CD4-positive, alpha-beta T cell treated with Interleukin-12 subunit alpha and Interleukin-12 subunit beta, for 1 hour (primary cell): ENCODE data around the gene CTF1.
"Not testable (repeated sequence)": the region's sequence is repeated elsewhere in the genome, so short reads cannot be mapped to it uniquely, and the experiment has no call there.

Experiments used
- DNase-seq: peaks from one replicate; pipeline ENCODE4 v3.0.0-alpha.2; 2020

The CTF1 gene

GRCh38 chr16:30888856-30889499 lies 7.4 kb upstream of the CTF1 start:
- DNase-seq = no peak

- DNase-seq = no peak
Measured at GRCh38 chr16:30889721-30890120, 6.7 kb upstream of the CTF1 start.

- not testable (repeated sequence) for DNase-seq
Measured at GRCh38 chr16:30891043-30891823, 5.2 kb upstream of the CTF1 start.

- DNase-seq = no peak
Measured at GRCh38 chr16:30892670-30893416, 3.6 kb upstream of the CTF1 start.

GRCh38 chr16:30893417-30893743 lies 3.0 kb upstream of the CTF1 start:
- no peak for DNase-seq

GRCh38 chr16:30893744-30894539 lies 2.5 kb upstream of the CTF1 start, which contains the start of gene BCL7C:
Gene BCL7C, minus strand, starts transcription at chr16:30894077. Its CDS starts 133 bp downstream, at chr16:30893944.
- DNase-seq = peak; percentile 87

- no peak for DNase-seq
Measured at GRCh38 chr16:30894540-30895368, 1.7 kb upstream of the CTF1 start.

- DNase-seq = no peak
Measured at GRCh38 chr16:30895627-30896260, 670 bp upstream of the CTF1 start.

GRCh38 chr16:30896889-30897733 lies 697 bp downstream of the CTF1 start:
- peak; percentile 81 for DNase-seq

- DNase-seq = no peak
Measured at GRCh38 chr16:30899794-30900193, 3.4 kb downstream of the CTF1 start.

- no peak for DNase-seq
Measured at GRCh38 chr16:30900588-30900987, 4.2 kb downstream of the CTF1 start.

GRCh38 chr16:30901201-30902028 lies 5.0 kb downstream of the CTF1 start:
- no peak for DNase-seq

- peak; percentile 63 for DNase-seq
Measured at GRCh38 chr16:30902029-30902972, 5.9 kb downstream of the CTF1 start.

GRCh38 chr16:30903002-30903401 lies 6.6 kb downstream of the CTF1 start:
- no peak for DNase-seq

GRCh38 chr16:30903596-30903995 lies 7.2 kb downstream of the CTF1 start:
- no peak for DNase-seq

GRCh38 chr16:30904114-30904780 lies 7.8 kb downstream of the CTF1 start:
- DNase-seq = no peak

- no peak for DNase-seq
Measured at GRCh38 chr16:30907064-30907463, 10.7 kb downstream of the CTF1 start.
